OCI-LY1 (cell line): ENCODE results near the gene ETNK2.

Experiments
- H2AFZ ChIP-seq: fragments of 200-600 bp; sonication (generic), shearing (Covaris generic); 2 replicates; pipeline ENCODE4 v1.6.0; 2014; ENCODE audit warnings: antibody characterized with exemption, mild to moderate bottlenecking, low read length
- H3F3A ChIP-seq: fragments of 200-600 bp; sonication (generic), shearing (Covaris generic); 2 replicates; pipeline ENCODE4 v1.6.0; 2014; ENCODE audit warnings: mild to moderate bottlenecking, antibody characterized with exemption, low read length, moderate library complexity; ENCODE audit not compliant: insufficient read depth
- H3K27ac ChIP-seq: fragments of 200-600 bp; sonication (generic); 2 replicates; pipeline ENCODE4 v1.5.1; 2014; ENCODE audit warnings: low read length, mixed run types, mild to moderate bottlenecking, low read depth; ENCODE audit not compliant: poor library complexity, severe bottlenecking
- H3K27me3 ChIP-seq: fragments of 200-600 bp; sonication (generic); 2 replicates; pipeline ENCODE4 v1.6.0; 2014; ENCODE audit warnings: antibody characterized with exemption, mild to moderate bottlenecking, low read length, moderate library complexity; ENCODE audit not compliant: insufficient read depth
- H3K36me3 ChIP-seq: fragments of 200-600 bp; sonication (generic); 2 replicates; pipeline ENCODE4 v1.6.1; 2014; ENCODE audit warnings: mild to moderate bottlenecking, antibody characterized with exemption, low read length, moderate library complexity, mixed read lengths; ENCODE audit not compliant: insufficient read depth
- H3K4me1 ChIP-seq: fragments of 200-600 bp; sonication (generic); 2 replicates; pipeline ENCODE4 v1.5.1; 2014; ENCODE audit warnings: mild to moderate bottlenecking, low read length, moderate library complexity; ENCODE audit not compliant: insufficient read depth, severe bottlenecking
- H3K4me2 ChIP-seq: fragments of 200-600 bp; sonication (generic), shearing (Covaris generic); 2 replicates; pipeline ENCODE4 v1.6.1; 2014; ENCODE audit warnings: low read length
- H3K4me3 ChIP-seq: fragments of 200-600 bp; sonication (generic); 2 replicates; pipeline ENCODE4 v1.5.1; 2014; ENCODE audit warnings: low read length, low read depth, mild to moderate bottlenecking, mixed read lengths; ENCODE audit not compliant: poor library complexity, severe bottlenecking
- H3K79me2 ChIP-seq: fragments of 200-600 bp; shearing (Covaris generic); 2 replicates; pipeline ENCODE4 v1.6.1; 2016; ENCODE audit warnings: mixed run types, low read length, mixed read lengths; ENCODE audit not compliant: insufficient read depth
- H3K9ac ChIP-seq: fragments of 200-600 bp; sonication (generic), shearing (Covaris generic); 2 replicates; pipeline ENCODE4 v1.6.1; 2014; ENCODE audit warnings: mild to moderate bottlenecking, low read length, mixed read lengths
- H3K9me2 ChIP-seq: fragments of 200-600 bp; sonication (generic), shearing (Covaris generic); 2 replicates; pipeline ENCODE4 v1.6.1; 2014; ENCODE audit warnings: low read depth, mild to moderate bottlenecking, low read length, mixed read lengths
- H3K9me3 ChIP-seq: fragments of 200-600 bp; shearing (Covaris generic); 2 replicates; pipeline ENCODE4 v1.6.1; 2014; ENCODE audit warnings: low read length, mixed read lengths
- H4K20me1 ChIP-seq: fragments of 200-600 bp; sonication (generic), shearing (Covaris generic); 2 replicates; pipeline ENCODE4 v1.6.0; 2016; ENCODE audit warnings: mild to moderate bottlenecking, low read length; ENCODE audit not compliant: insufficient read depth
- EZH2 ChIP-seq: fragments of 200-600 bp; sonication (generic), shearing (Covaris generic); IDR thresholded peaks from 2 replicates; pipeline ENCODE4 v1.8.0; 2017; ENCODE audit warnings: borderline replicate concordance, mixed run types, mild to moderate bottlenecking, antibody characterized with exemption, low read length, moderate library complexity, mixed read lengths
- TF ChIP-seq, protein P1 (sequence below): fragments of 200-600 bp; sonication (generic), shearing (Covaris generic); IDR thresholded peaks from 2 replicates; pipeline ENCODE4 v1.5.1; 2017; ENCODE audit warnings: mild to moderate bottlenecking, antibody characterized with exemption, low read length, moderate library complexity, mixed read lengths

Gene ETNK2

DNA sequence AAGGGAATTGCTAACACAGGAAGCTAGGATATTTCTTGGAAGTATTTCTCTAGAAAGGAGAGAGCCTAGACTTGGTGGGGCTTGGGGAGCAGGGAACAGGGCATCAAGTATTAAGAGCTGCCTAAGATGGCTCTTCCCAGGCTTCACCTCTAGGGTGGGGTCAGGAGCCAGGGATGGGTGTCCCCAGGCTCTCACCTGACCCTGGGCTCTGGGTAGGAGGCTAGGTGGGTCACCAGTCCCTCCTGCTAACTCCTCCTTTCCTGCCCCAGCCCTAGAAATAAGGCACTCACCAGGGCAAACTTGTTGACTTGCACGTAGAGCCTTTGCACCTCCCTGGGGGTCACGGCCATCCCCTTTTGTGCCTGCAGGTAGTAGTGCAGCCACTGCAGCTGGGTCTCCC lies 15.0 kb downstream of the ETNK2 start:
- Histone ChIP-seq H3K9me3 (no peaks in the 10 kb centered on the region), H4K20me1 (no peaks in the 10 kb centered on the region), H3K27ac (no peak overlapping the region), H3K9ac (no peak overlapping the region), H3K9me2 (no peaks in the 10 kb centered on the region), H3K4me1 (no peaks in the 10 kb centered on the region), H2AFZ (no peak overlapping the region), H3K4me2 (no peak overlapping the region), H3K36me3 (no peaks in the 10 kb centered on the region), H3F3A (no peaks in the 10 kb centered on the region), H3K27me3 (no peaks in the 10 kb centered on the region; the same call in 1 of the 2 replicates), H3K79me2 (no peaks in the 10 kb centered on the region), H3K4me3 (no peak overlapping the region)
- no peak for TF ChIP-seq EZH2
- TF ChIP-seq, protein P1, sequence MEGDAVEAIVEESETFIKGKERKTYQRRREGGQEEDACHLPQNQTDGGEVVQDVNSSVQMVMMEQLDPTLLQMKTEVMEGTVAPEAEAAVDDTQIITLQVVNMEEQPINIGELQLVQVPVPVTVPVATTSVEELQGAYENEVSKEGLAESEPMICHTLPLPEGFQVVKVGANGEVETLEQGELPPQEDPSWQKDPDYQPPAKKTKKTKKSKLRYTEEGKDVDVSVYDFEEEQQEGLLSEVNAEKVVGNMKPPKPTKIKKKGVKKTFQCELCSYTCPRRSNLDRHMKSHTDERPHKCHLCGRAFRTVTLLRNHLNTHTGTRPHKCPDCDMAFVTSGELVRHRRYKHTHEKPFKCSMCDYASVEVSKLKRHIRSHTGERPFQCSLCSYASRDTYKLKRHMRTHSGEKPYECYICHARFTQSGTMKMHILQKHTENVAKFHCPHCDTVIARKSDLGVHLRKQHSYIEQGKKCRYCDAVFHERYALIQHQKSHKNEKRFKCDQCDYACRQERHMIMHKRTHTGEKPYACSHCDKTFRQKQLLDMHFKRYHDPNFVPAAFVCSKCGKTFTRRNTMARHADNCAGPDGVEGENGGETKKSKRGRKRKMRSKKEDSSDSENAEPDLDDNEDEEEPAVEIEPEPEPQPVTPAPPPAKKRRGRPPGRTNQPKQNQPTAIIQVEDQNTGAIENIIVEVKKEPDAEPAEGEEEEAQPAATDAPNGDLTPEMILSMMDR = no peak

DNA sequence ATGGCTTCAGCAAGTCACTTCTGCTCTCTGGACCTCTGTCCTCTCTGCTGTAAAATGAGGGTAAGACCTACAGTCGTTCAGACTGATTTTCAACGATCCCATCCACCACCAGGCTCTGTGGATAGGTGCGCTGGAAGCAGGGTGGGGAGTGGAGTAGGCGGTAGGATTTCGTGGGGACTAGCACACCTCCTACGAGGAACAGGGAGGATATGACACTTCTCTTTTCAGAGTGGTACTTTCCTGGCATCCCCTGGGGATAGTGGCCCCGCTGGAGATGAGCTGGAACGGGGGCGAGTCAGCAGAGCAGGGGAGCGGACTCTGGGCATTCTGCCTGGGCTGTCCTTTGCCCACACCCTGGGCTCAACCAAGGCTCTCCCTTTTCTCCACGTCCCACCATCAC lies 17.7 kb downstream of the ETNK2 start:
- H3K27ac ChIP-seq = no peak overlapping the region
- H4K20me1 ChIP-seq = no peaks in the 10 kb centered on the region
- no peaks in the 10 kb centered on the region for H3K9me2 ChIP-seq
- H3K36me3 ChIP-seq = no peaks in the 10 kb centered on the region
- H3K4me2 ChIP-seq = no peak overlapping the region
- H3F3A ChIP-seq = no peaks in the 10 kb centered on the region
- no peaks in the 10 kb centered on the region for H3K79me2 ChIP-seq
- no peak overlapping the region for H3K4me3 ChIP-seq
- no peak overlapping the region for H3K9ac ChIP-seq
- no peaks in the 10 kb centered on the region; the same call in 1 of the 2 replicates for H3K27me3 ChIP-seq
- H2AFZ ChIP-seq = no peak overlapping the region
- no peaks in the 10 kb centered on the region for H3K4me1 ChIP-seq
- H3K9me3 ChIP-seq = no peaks in the 10 kb centered on the region
- TF ChIP-seq EZH2 = no peak
- TF ChIP-seq, protein P1 = no peak

DNA sequence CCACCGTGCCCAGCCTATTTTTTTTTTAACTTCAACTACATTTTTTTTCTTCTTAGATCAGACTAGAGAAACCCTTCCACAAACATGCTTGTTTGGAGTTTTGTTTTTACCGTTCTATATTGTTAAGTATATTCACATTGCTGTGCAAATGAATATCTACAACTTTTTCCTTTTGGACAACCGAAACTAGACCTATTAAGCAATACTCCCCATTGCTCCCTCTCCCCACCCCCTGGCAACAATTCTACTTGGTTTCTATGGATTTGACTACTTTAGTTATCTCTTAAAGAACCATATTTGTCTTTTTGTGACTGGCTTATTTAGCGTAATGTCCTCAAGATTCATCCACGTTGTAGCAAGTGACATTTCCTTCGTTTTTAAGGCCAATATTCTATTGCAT lies 19.1 kb downstream of the ETNK2 start:
- H3K4me2 ChIP-seq = no peak overlapping the region
- no peaks in the 10 kb centered on the region for H3K4me1 ChIP-seq
- H3K9ac ChIP-seq = no peak overlapping the region
- no peaks in the 10 kb centered on the region for H3K9me3 ChIP-seq
- no peaks in the 10 kb centered on the region for H3F3A ChIP-seq
- H3K27ac ChIP-seq = no peak overlapping the region
- no peaks in the 10 kb centered on the region for H4K20me1 ChIP-seq
- TF ChIP-seq, protein P1 = no peak
- no peak for TF ChIP-seq EZH2
- H3K36me3 ChIP-seq = no peaks in the 10 kb centered on the region
- H3K4me3 ChIP-seq = no peak overlapping the region
- H3K9me2 ChIP-seq = no peaks in the 10 kb centered on the region
- no peak overlapping the region for H2AFZ ChIP-seq
- no peaks in the 10 kb centered on the region; the same call in 1 of the 2 replicates for H3K27me3 ChIP-seq
- H3K79me2 ChIP-seq = no peaks in the 10 kb centered on the region
